ENCODE results near the gene HFE. TPM values are rescaled to one million over a fixed set of nuclear protein-coding genes. Genes with fewer than 3 reads are reported as not detected.
A peak's percentile ranks its signal among the peaks of the same experiment; 100 is the strongest.

HFE gene
- total RNA-seq, 1 experiment from 2014 or later, result not detected

GRCh38 chr6:26064619-26065257, 22.5 kb upstream of the HFE start:
- Histone ChIP-seq H3K4me2 (ENCODE audit: low read length) (no peak overlapping the region), H3K79me2 (ENCODE audit: low read length) (no peaks in the 10 kb centered on the region), H3K9me2 (replicated peaks; ENCODE audit: low read length) (no peaks in the 10 kb centered on the region), H3F3A (ENCODE audit: low read length, unreplicated experiment) (no peaks in the 10 kb centered on the region), H3K4me1 (ENCODE audit: insufficient read depth, low read length) (peaks cover 9% of the 10 kb centered on the region), H3K36me3 (ENCODE audit: low read depth, low read length) (no peaks in the 10 kb centered on the region), H3K9me3 (ENCODE audit: low read length) (no peaks in the 10 kb centered on the region), H4K20me1 (ENCODE audit: low read length) (no peaks in the 10 kb centered on the region), H3K9ac (ENCODE audit: low read length) (no peak overlapping the region), H2AFZ (ENCODE audit: low read length) (no peak overlapping the region), H3K27ac (ENCODE audit: low read length) (no peak overlapping the region), H3K4me3 (ENCODE audit: low read length) (no peak overlapping the region), H3K27me3 (ENCODE audit: low read length) (no peaks in the 10 kb centered on the region)
- ATAC-seq, result peak; percentile 59
- ChIA-PET CTCF (no interaction called here), POLR2A (ENCODE audit: unreplicated experiment) (no interaction called here)
- TF ChIP-seq CTCF (conservative IDR thresholded peaks at IDR 0.05; ENCODE audit: low read depth, low read length) (peak; percentile 83), EZH2phosphoT487 (IDR thresholded peaks at IDR 0.05; ENCODE audit: borderline replicate concordance, low read length) (no peak), EZH2 (IDR thresholded peaks at IDR 0.05; ENCODE audit: low read length, unreplicated experiment) (no peak)
- intact Hi-C loops (cut with micrococcal nuclease), result no loop called here
- BruUV-seq (replicated peaks), result no TSS peak
- peak; percentile 68 for DNase-seq

- H4K20me1 ChIP-seq (ENCODE audit: low read length), result no peaks in the 10 kb centered on the region
- intact Hi-C loops (cut with micrococcal nuclease), result loop anchor here (1.0 kb wide), 1 partner anchor 31 kb away; no protein-coding TSS in a partner anchor
- peaks cover 9% of the 10 kb centered on the region for H3K4me1 ChIP-seq (ENCODE audit: insufficient read depth, low read length)
- H3K27me3 ChIP-seq (ENCODE audit: low read length), result no peaks in the 10 kb centered on the region
- H3F3A ChIP-seq (ENCODE audit: low read length, unreplicated experiment), result no peaks in the 10 kb centered on the region
- H3K4me2 ChIP-seq (ENCODE audit: low read length), result peak overlapping the region; percentile 62
- no peak overlapping the region; the same call in 1 of the 2 replicates for H3K4me3 ChIP-seq (ENCODE audit: low read length)
- peak overlapping the region; percentile 85 for H2AFZ ChIP-seq (ENCODE audit: low read length)
- ChIA-PET POLR2A (ENCODE audit: unreplicated experiment) (no interaction called here), CTCF (interaction anchor here (0.7 to 1.3 kb wide), 2 partner anchors 32 to 44 kb away, joined by 3 to 5 read pairs; no protein-coding TSS in a partner anchor)
- no peaks in the 10 kb centered on the region for H3K9me2 ChIP-seq (replicated peaks; ENCODE audit: low read length)
- BruUV-seq (replicated peaks), result no TSS peak
- TF ChIP-seq CTCF (conservative IDR thresholded peaks at IDR 0.05; ENCODE audit: low read depth, low read length), result peak; percentile 93
- no peak for TF ChIP-seq EZH2 (IDR thresholded peaks at IDR 0.05; ENCODE audit: low read length, unreplicated experiment)
- H3K9ac ChIP-seq (ENCODE audit: low read length), result 0 out of 2 replicates have a peak overlapping the region, but pooled peaks have one; percentile 17
- peak; percentile 91 for DNase-seq
- H3K27ac ChIP-seq (ENCODE audit: low read length), result peak overlapping the region; percentile 32
- no peaks in the 10 kb centered on the region for H3K36me3 ChIP-seq (ENCODE audit: low read depth, low read length)
- no peaks in the 10 kb centered on the region for H3K79me2 ChIP-seq (ENCODE audit: low read length)
- no peaks in the 10 kb centered on the region for H3K9me3 ChIP-seq (ENCODE audit: low read length)
- ATAC-seq, result peak; percentile 86
Observed at GRCh38 chr6:26065952-26066380, 21.3 kb upstream of the HFE start.

GRCh38 chr6:26067367-26067766, 19.9 kb upstream of the HFE start:
- intact Hi-C loops (cut with micrococcal nuclease), result no loop called here
- Histone ChIP-seq H4K20me1 (ENCODE audit: low read length) (no peaks in the 10 kb centered on the region), H3K79me2 (ENCODE audit: low read length) (no peaks in the 10 kb centered on the region), H3K9me3 (ENCODE audit: low read length) (no peaks in the 10 kb centered on the region), H3K4me2 (ENCODE audit: low read length) (no peak overlapping the region; the same call in 1 of the 2 replicates), H3K4me3 (ENCODE audit: low read length) (no peak overlapping the region), H3K36me3 (ENCODE audit: low read depth, low read length) (no peaks in the 10 kb centered on the region), H3F3A (ENCODE audit: low read length, unreplicated experiment) (no peaks in the 10 kb centered on the region), H3K4me1 (ENCODE audit: insufficient read depth, low read length) (peaks cover 9% of the 10 kb centered on the region), H3K27ac (ENCODE audit: low read length) (no peak overlapping the region), H3K9me2 (replicated peaks; ENCODE audit: low read length) (no peaks in the 10 kb centered on the region), H3K27me3 (ENCODE audit: low read length) (no peaks in the 10 kb centered on the region), H2AFZ (ENCODE audit: low read length) (peak overlapping the region; percentile 5; the same call in 1 of the 2 replicates), H3K9ac (ENCODE audit: low read length) (no peak overlapping the region)
- TF ChIP-seq EZH2 (IDR thresholded peaks at IDR 0.05; ENCODE audit: low read length, unreplicated experiment), result no peak
- TF ChIP-seq EZH2phosphoT487 (IDR thresholded peaks at IDR 0.05; ENCODE audit: borderline replicate concordance, low read length), result no peak
- no peak for TF ChIP-seq CTCF (conservative IDR thresholded peaks at IDR 0.05; ENCODE audit: low read depth, low read length)
- no peak for ATAC-seq
- no TSS peak for BruUV-seq (replicated peaks)
- ChIA-PET CTCF (no interaction called here), POLR2A (ENCODE audit: unreplicated experiment) (no interaction called here)
- DNase-seq, result peak; percentile 52

Data from PC-3 (cell line).